ENCODE data around the gene SPRYD7. TPM values are rescaled to one million over a fixed set of nuclear protein-coding genes. Genes with fewer than 3 reads are reported as not detected.

The SPRYD7 gene
- total and polyA plus RNA-seq, 2 of the 8 experiments (the other 6 are each of a cell fraction or from before 2014, with no cell fraction given): 1.1 to 3.1 TPM

GRCh38 chr13:49932066-49932465 is 4.1 kb downstream of the SPRYD7 start (continued):
- TF ChIP-seq CREB1 (IDR thresholded peaks at IDR 0.05): no peak

- Histone ChIP-seq H3K23ac (ENCODE audit: insufficient read length) (no peak overlapping the region), H3K9me3 (ENCODE audit: insufficient read depth in 2 of 2, low read depth in 1 of 2, low read length in 1 of 2) (no peaks in the 10 kb centered on the region), H4K5ac (ENCODE audit: insufficient read length, low read depth, low read length) (no peak overlapping the region), H2BK120ac (replicated peaks; ENCODE audit: low read depth, low read length) (no peak overlapping the region), H3K4ac (replicated peaks; ENCODE audit: insufficient read length, low read depth, low read length) (no peak overlapping the region), H3K27me3 (replicated peaks in 1 of 4; ENCODE audit: control insufficient read depth in 3 of 4, extremely low read depth in 1 of 4, insufficient read depth in 3 of 4, low read length in 3 of 4) (no peaks in the 10 kb centered on the region), H2BK20ac (ENCODE audit: low read length) (no peak overlapping the region), H3K27ac (ENCODE audit: low read depth, low read length) (no peak overlapping the region), H2AFZ (ENCODE audit: low read length) (no peak overlapping the region), H4K20me1 (replicated peaks in 1 of 2; ENCODE audit: control insufficient read depth in 1 of 2, insufficient read depth in 2 of 2, low read length in 2 of 2) (no peaks in the 10 kb centered on the region), H3K23me2 (ENCODE audit: low read depth, low read length) (no peaks in the 10 kb centered on the region), H3K36me3 (ENCODE audit: control insufficient read depth in 2 of 4, insufficient read depth in 4 of 4, low read length in 3 of 4) (no peaks in the 10 kb centered on the region), H3K56ac (replicated peaks; ENCODE audit: insufficient read length, low read depth, low read length) (no peak overlapping the region), H4K8ac (ENCODE audit: extremely low read depth, insufficient read depth, low read length) (no peak overlapping the region), H3K79me2 (ENCODE audit: control insufficient read depth in 1 of 2, insufficient read depth in 2 of 2, low read length in 2 of 2) (no peaks in the 10 kb centered on the region), H3K9ac (replicated peaks in 1 of 4; ENCODE audit: extremely low read depth in 1 of 4, low read depth in 3 of 4, low read length in 3 of 4) (no peak overlapping the region), H2AK5ac (ENCODE audit: low read depth, low read length) (no peak overlapping the region), H3K79me1 (ENCODE audit: low read depth, low read length) (no peaks in the 10 kb centered on the region), H3K4me2 (ENCODE audit: insufficient read depth in 1 of 2, low read depth in 2 of 2, low read length in 2 of 2) (no peak overlapping the region), H2BK15ac (ENCODE audit: low read length) (no peak overlapping the region), H3K14ac (ENCODE audit: insufficient read length) (no peak overlapping the region), H3K18ac (ENCODE audit: extremely low read depth, low read length) (no peak overlapping the region), H3K4me1 (replicated peaks in 1 of 4; ENCODE audit: control insufficient read depth in 3 of 4, insufficient read depth in 4 of 4, low read length in 3 of 4) (no peaks in the 10 kb centered on the region), H2BK12ac (ENCODE audit: low read depth, low read length) (no peak overlapping the region), H3K4me3 (ENCODE audit: extremely low read depth in 1 of 4, insufficient read depth in 2 of 4, low read depth in 3 of 4, low read length in 4 of 4) (no peak overlapping the region), H4K91ac (replicated peaks; ENCODE audit: insufficient read length, low read length) (no peak overlapping the region), H2BK5ac (ENCODE audit: low read depth, low read length) (no peak overlapping the region)
- TF ChIP-seq ATF2 (IDR thresholded peaks at IDR 0.05; ENCODE audit: low read length): no peak
- no peak for TF ChIP-seq E2F6 (IDR thresholded peaks at IDR 0.05)
- ChIA-PET CTCF (ENCODE audit: partially characterized antibody) (interaction anchor here (1.1 kb wide), 2 partner anchors 9 to 11 kb away, joined by 3 to 4 read pairs; partner anchors contain the start of gene SPRYD7), POLR2A (ENCODE audit: partially characterized antibody) (no interaction called here)
- DNase-seq (ENCODE audit: low read depth in 1 of 2, low spot score in 2 of 2) (no peak), FAIRE-seq (no peak)
- 85% methylated on average over 3 of the region's 3 CpGs; no CpG with 5 or more reads in 1 of the 2 experiments for WGBS, 2 experiments (ENCODE audit: extremely low coverage in 1 of 2, insufficient coverage in 1 of 2, insufficient read length in 1 of 2, insufficient replicate concordance in 2 of 2, low coverage in 1 of 2, low lambda C conversion rate in 2 of 2, missing lambda C conversion rate in 1 of 2)
These were observed 8.4 kb downstream of the SPRYD7 start for GRCh38 chr13:49927755-49928154.

All from H1 (cell line).